Measurements from ENCODE around the gene LYSMD3.
A peak's percentile ranks its signal among the peaks of the same experiment; 100 is the strongest.

Gene LYSMD3

DNA sequence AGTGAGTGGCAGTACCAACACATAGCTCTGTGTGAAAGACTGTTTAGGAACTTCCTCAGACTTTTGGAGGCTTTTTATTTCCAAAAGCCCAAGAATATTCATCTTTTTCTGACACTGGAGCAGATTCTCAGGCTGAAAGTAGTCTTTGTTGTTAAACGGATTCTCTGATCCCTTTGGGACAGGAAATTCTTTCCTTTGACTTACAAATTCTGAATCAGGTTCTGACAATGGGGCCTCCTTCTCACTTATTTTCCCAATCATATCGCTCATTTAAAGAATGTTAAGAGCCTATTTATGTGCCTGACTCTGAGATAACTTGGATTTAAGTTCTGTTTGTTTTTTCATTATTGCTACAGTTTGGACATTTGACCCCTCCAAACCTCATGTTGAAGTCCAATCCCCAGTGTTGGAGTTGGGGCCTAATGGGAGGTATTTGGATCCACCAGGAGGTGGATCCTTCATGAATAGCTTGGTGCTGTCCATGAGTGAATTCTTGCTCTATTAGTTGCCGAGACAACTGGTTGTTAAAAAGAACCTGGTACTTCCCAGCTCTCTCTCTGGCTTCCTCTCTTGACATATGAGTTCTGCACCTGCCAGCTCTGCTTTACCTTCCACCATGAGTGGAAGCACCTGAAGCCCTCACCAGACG is 25.1 kb upstream of the LYSMD3 start:
- Mint-ChIP-seq H3K9me3 (no peaks in the 10 kb centered on the region), H3K27ac (no peak overlapping the region), H3K4me3 (no peak overlapping the region), H3K27me3 (peaks cover 60% of the 10 kb centered on the region), H3K4me1 (peaks cover 17% of the 10 kb centered on the region)
- no peak for ATAC-seq
- DNase-seq: no peak

- H3K27ac Mint-ChIP-seq: no peak overlapping the region
- no peak for DNase-seq
- no peak overlapping the region for H3K4me3 Mint-ChIP-seq
- H3K4me1 Mint-ChIP-seq: peaks cover 12% of the 10 kb centered on the region
- peaks cover 52% of the 10 kb centered on the region for H3K27me3 Mint-ChIP-seq
- ATAC-seq: no peak
- no peaks in the 10 kb centered on the region for H3K9me3 Mint-ChIP-seq
Measured at GRCh38 chr5:90553711-90554110, 24.3 kb upstream of the LYSMD3 start.

- Mint-ChIP-seq H3K27ac (no peak overlapping the region), H3K4me3 (no peak overlapping the region), H3K27me3 (peaks cover 29% of the 10 kb centered on the region), H3K4me1 (no peaks in the 10 kb centered on the region), H3K9me3 (no peaks in the 10 kb centered on the region)
- ATAC-seq (no peak), DNase-seq (no peak)
Measured at GRCh38 chr5:90551376-90551775, 22.0 kb upstream of the LYSMD3 start.

GRCh38 chr5:90550963-90551362 is 21.6 kb upstream of the LYSMD3 start:
- H3K27me3 Mint-ChIP-seq: peaks cover 24% of the 10 kb centered on the region
- no peak for ATAC-seq
- no peak for DNase-seq

DNA sequence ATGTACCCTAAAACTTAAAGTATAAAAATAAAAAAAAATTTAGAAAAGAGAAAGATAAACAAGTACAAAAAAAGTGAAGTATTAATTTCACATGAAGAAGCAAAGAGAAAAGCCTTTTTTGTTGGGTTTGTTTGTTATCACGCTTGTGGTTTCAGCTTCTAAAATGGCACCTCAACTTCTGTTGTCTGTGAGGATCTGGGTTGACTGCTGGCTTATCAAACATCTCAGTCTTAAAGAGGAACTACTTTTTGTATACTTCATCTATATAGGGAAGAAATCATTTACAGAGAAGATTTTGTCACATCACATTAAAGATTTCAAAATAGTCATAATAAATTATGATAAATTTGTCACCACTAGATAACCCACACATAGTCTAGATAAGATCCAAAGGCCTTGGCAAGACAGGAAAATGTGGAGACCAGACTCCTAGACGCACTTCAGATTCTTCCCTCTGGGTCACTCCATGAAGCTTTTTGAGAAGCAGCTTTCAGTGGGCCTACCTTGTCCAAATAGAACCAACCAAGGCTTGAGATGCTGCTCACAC is 20.4 kb upstream of the LYSMD3 start:
- ATAC-seq (no peak), DNase-seq (no peak)
- Mint-ChIP-seq H3K9me3 (no peaks in the 10 kb centered on the region), H3K27me3 (peaks cover 20% of the 10 kb centered on the region), H3K27ac (no peak overlapping the region), H3K4me3 (no peak overlapping the region), H3K4me1 (no peaks in the 10 kb centered on the region)

More at GRCh38 chr5:90550963-90551362, 21.6 kb upstream of the LYSMD3 start:
- Mint-ChIP-seq H3K27ac (no peak overlapping the region), H3K4me1 (no peaks in the 10 kb centered on the region), H3K9me3 (no peaks in the 10 kb centered on the region), H3K4me3 (no peak overlapping the region)

DNA sequence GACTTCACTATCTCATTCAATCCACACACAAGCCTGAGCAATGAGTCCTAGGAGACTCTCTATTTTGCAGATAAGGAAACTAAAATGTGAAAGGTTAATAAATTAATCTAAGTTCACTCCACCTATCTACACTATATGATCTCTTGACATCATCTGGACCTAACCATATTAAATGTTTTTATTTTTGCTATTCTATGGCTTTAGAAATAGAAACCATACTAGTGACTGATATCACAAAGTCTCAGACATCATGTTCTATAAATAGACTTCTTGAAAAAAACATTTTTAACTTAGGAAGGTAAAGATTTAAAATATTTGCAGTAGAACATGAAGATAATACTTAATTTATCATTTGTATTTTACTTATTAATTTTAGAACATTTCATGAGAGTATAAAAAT is 19.8 kb upstream of the LYSMD3 start:
- Mint-ChIP-seq H3K9me3 (no peaks in the 10 kb centered on the region), H3K4me1 (no peaks in the 10 kb centered on the region), H3K27me3 (peaks cover 17% of the 10 kb centered on the region), H3K4me3 (no peak overlapping the region), H3K27ac (no peak overlapping the region)
- DNase-seq (no peak), ATAC-seq (no peak)

GRCh38 chr5:90548069-90548593 is 18.7 kb upstream of the LYSMD3 start:
- H3K4me1 Mint-ChIP-seq: no peaks in the 10 kb centered on the region
- no peak for ATAC-seq
- H3K27me3 Mint-ChIP-seq: peaks cover 17% of the 10 kb centered on the region
- no peaks in the 10 kb centered on the region for H3K9me3 Mint-ChIP-seq
- no peak for DNase-seq
- H3K4me3 Mint-ChIP-seq: no peak overlapping the region
- H3K27ac Mint-ChIP-seq: no peak overlapping the region

GRCh38 chr5:90547072-90547536 is 17.7 kb upstream of the LYSMD3 start:
- no peak overlapping the region for H3K27ac Mint-ChIP-seq
- DNase-seq (no peak), ATAC-seq (no peak)
- H3K4me1 Mint-ChIP-seq: no peaks in the 10 kb centered on the region
- no peak overlapping the region for H3K4me3 Mint-ChIP-seq
- H3K9me3 Mint-ChIP-seq: no peaks in the 10 kb centered on the region
- peaks cover 25% of the 10 kb centered on the region for H3K27me3 Mint-ChIP-seq

- Mint-ChIP-seq H3K4me1 (no peaks in the 10 kb centered on the region), H3K27me3 (peaks cover 26% of the 10 kb centered on the region), H3K4me3 (no peak overlapping the region), H3K27ac (no peak overlapping the region), H3K9me3 (no peaks in the 10 kb centered on the region)
- DNase-seq: no peak
- ATAC-seq: no peak
Measured at GRCh38 chr5:90546216-90546837, 16.9 kb upstream of the LYSMD3 start.

- DNase-seq: no peak
- no peak for ATAC-seq
- Mint-ChIP-seq H3K9me3 (no peaks in the 10 kb centered on the region), H3K27me3 (peaks cover 33% of the 10 kb centered on the region), H3K4me1 (no peaks in the 10 kb centered on the region), H3K27ac (no peak overlapping the region), H3K4me3 (no peak overlapping the region)
Measured at GRCh38 chr5:90545511-90545910, 16.1 kb upstream of the LYSMD3 start.

DNA sequence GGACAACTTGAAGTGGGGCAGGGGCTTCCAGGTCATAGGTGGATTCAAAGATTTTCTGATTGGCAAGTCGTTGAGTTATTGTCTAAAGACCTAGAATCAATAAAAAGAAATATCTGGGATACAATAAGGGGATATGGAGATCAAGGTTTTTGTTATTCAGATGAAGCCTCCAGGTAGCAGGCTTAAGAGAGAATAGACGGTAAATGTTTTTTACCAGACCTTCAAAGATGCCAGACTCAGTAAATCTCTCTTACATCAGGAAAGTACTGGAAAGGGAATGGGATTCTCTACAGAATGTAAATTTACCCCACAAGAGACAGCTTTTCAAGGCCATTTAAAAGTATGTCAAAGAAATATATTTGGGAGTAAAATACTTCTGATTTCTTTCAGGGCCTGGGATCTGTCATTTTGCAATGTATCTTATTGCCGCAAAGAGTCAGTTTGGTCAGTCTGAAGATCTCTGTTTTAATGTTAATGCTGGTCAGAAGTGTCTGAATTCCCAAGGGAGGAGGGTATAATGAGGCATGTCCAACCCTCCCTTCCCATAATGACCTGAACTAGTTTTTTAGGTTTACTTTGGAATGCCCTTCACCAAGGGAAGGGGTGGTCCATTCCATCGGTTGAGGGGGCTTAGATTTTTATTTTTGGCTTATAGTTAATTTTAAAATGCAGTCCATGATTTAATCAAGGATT is 13.6 kb upstream of the LYSMD3 start:
- no peak for DNase-seq
- Mint-ChIP-seq H3K27me3 (peaks cover 31% of the 10 kb centered on the region), H3K4me3 (no peak overlapping the region), H3K27ac (no peak overlapping the region), H3K4me1 (no peaks in the 10 kb centered on the region), H3K9me3 (no peaks in the 10 kb centered on the region)
- no peak for ATAC-seq

DNA sequence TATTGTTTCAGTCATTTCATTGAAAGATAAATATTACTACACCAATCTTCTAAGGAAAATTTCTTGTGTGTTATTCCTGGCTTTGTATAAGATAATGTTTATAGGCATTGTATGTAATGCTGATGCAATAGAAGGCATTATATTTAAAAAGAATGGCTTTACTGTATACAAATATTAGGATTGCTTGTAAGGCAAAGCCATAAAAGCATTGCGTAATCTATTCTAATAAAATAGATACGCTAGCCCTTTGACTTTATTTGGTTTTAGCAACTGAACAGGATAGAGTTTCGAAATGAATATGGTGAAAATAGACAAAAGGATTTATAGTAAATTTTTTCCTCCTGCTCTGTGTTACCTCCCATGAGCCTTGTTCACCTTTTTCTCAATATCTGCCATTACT is 5.5 kb upstream of the LYSMD3 start:
- Mint-ChIP-seq H3K27ac (no peak overlapping the region), H3K4me1 (no peaks in the 10 kb centered on the region), H3K4me3 (no peak overlapping the region), H3K9me3 (no peaks in the 10 kb centered on the region), H3K27me3 (peaks cover 32% of the 10 kb centered on the region)
- no peak for DNase-seq
- no peak for ATAC-seq

GRCh38 chr5:90533794-90534193 is 4.4 kb upstream of the LYSMD3 start:
- Mint-ChIP-seq H3K4me1 (no peaks in the 10 kb centered on the region), H3K27me3 (peaks cover 32% of the 10 kb centered on the region), H3K4me3 (no peak overlapping the region), H3K27ac (no peak overlapping the region), H3K9me3 (no peaks in the 10 kb centered on the region)
- no peak for ATAC-seq
- no peak for DNase-seq

DNA sequence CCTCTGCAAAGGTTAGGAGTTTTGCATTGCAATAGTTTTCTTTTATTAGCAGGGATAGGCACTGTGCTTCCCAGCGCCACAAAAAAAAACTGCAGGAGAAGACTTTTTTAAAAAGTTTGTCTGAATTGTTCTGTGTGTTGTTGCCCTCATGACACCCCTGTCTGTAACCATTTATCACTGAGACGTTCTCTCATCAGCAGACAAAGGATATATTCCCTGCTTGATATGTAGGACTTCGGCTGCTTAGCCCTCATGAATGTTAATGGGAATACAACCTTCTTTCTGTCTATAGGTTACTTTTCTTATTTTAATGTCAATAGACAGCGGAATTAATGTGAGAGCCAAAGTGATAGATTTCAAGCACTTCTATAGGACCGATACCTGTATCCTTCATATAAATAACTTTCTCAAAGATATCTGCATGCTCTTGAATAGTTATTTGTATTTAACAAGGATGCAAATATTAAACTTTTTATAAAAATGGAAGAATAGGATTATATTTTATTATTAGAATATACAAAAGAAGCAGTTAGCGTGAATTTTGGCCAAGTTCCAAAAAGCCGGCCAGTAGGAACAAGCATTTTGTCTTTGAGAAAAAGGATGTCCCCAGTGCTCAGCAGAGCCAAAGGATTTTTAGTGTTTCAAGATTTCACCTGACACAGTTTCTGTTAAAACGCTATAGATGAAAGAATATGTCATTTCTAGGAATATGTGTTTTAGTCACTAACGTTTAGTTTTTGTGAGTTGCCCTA is 1.5 kb upstream of the LYSMD3 start:
- Mint-ChIP-seq H3K4me3 (no peak overlapping the region), H3K9me3 (no peaks in the 10 kb centered on the region), H3K27ac (no peak overlapping the region)

DNA sequence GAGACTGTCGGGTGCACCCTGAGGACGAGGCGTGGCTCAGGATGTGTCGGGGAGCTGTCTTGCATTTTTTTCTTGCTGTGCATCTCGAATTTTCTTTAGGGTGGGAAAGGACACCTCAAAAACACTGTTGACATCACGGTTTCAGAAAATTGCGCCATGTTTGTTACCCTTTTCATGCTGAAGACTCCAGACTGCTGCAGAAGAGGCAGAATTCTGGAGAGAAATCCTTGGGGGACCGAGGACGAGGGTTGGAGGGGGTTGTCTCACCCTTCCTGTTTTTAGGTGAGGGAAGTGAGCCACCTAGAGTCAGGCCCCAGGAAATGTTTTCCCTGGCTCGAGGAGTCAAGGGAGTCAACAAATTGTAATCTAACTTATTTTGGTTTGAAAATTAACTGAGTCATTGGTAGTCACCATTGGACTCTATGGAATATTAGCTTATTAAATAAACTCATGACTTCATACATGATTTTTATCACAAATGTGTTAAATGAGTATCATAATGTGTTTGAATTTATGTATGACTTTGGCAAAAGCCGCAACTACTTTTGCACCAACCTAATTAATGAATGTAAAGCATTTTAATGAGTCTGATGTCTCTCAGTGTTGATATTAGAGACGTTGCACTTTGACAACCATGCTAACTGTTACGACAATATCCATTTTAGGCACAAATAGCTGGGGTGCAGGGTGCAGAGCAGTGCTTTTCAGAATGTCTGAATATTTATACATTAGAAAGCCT is 724 bp upstream of the LYSMD3 start:
- ATAC-seq (peak; percentile 75), DNase-seq (no peak)
- Mint-ChIP-seq H3K4me3 (peak overlapping the region; percentile 91 to 97), H3K9me3 (no peaks in the 10 kb centered on the region), H3K4me1 (peaks cover 23% of the 10 kb centered on the region), H3K27ac (peak overlapping the region; percentile 86 to 99), H3K27me3 (peaks cover 24% of the 10 kb centered on the region)

More for the DNA sequence above, 1.5 kb upstream of the LYSMD3 start:
- Mint-ChIP-seq H3K27me3 (peaks cover 32% of the 10 kb centered on the region), H3K4me1 (peaks cover 23% of the 10 kb centered on the region)
- ATAC-seq (no peak), DNase-seq (no peak)
